Kidney epithelial cell (primary cell): ENCODE data around the gene EPAS1. TPM values are rescaled to one million over a fixed set of nuclear protein-coding genes. Genes with fewer than 3 reads are reported as not detected.

ENCODE experiments used
- DNase-seq: peaks from one replicate; pipeline ENCODE4 v3.0.0-alpha.2; 2010; ENCODE audit warnings: low read depth
- H3K27me3 ChIP-seq: 2 replicates; pipeline ENCODE4 v1.6.0; 2011; ENCODE audit warnings: low read length; ENCODE audit not compliant: control insufficient read depth, insufficient read depth
- H3K36me3 ChIP-seq: 2 replicates; pipeline ENCODE4 v1.5.1; 2011; ENCODE audit warnings: low read length; ENCODE audit not compliant: control insufficient read depth, insufficient read depth
- H3K4me3 ChIP-seq: 2 replicates; pipeline ENCODE4 v1.5.1; 2011; ENCODE audit warnings: low read depth, mild to moderate bottlenecking, control low read depth, low read length
- CTCF ChIP-seq: IDR thresholded peaks from 2 replicates; pipeline ENCODE4 v1.5.1; 2011; ENCODE audit warnings: mild to moderate bottlenecking, moderate library complexity, low read length, control low read depth, inconsistent platforms; ENCODE audit not compliant: insufficient read depth, poor library complexity, severe bottlenecking
- total RNA-seq: library from RNA; depleted of rRNA; stranded (reverse); fragments of >200 nt; gene quantifications from 2 replicates; pipeline ENCODE4 v1.2.3, GENCODE V29; 2015

EPAS1 gene
- total RNA-seq, 1 donor from 2014 or later: 94.3 TPM

DNA sequence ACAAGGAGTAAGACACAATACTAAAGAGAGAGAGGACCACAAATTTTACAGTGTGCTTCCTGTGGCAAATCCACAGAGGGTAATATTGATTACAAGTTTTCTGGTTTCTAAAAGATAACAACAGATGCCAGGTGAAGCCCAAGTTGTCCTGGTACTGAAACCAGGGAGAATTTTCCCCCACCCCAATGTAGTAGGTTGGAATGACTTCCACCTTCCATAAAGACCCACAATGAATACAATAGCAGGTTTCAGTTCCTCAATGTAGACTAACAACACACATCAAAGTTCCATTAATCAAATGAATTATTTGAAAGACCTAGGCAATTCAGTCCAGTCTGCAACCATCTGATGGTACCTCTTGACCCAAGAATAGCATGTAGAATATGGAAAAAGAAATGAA, 138.1 kb downstream of the EPAS1 start:
- no peak for TF ChIP-seq CTCF
- no peak for DNase-seq
- Histone ChIP-seq H3K4me3 (no peak overlapping the region), H3K36me3 (no peaks in the 10 kb centered on the region), H3K27me3 (no peaks in the 10 kb centered on the region)

- Histone ChIP-seq H3K27me3 (no peaks in the 10 kb centered on the region), H3K36me3 (no peaks in the 10 kb centered on the region), H3K4me3 (no peak overlapping the region)
- DNase-seq: no peak
- TF ChIP-seq CTCF: no peak
Observed at GRCh38 chr2:46435796-46436360, 138.7 kb downstream of the EPAS1 start.

Other genes with a start within 250 kb of the EPAS1 start
- not detected in 2 replicates for gene TMEM247, start 182.2 kb downstream of the EPAS1 start, total RNA-seq
- gene RHOQ, start 245.1 kb downstream of the EPAS1 start, total RNA-seq: 70.6 and 70.7 TPM in 2 replicates
- gene ATP6V1E2, start 245.2 kb downstream of the EPAS1 start, total RNA-seq: 6.4 and 10.1 TPM in 2 replicates